Uterus (tissue), 2 donors: ENCODE results near the gene DRC3.

Experiments used
- CTCF ChIP-seq, 4 experiments: fragments of 200-600 bp in 2 of 4; fragments of 450-650 bp in 2 of 4; sonication (generic) in 2 of 4; IDR thresholded peaks; one replicate each; pipeline ENCODE4 v1.5.1; 2016 to 2019; ENCODE audit warnings: antibody characterized with exemption in 4 of 4, mild to moderate bottlenecking in 2 of 4, moderate library complexity in 1 of 4
- POLR2A ChIP-seq, 2 donors: fragments of 450-650 bp; IDR thresholded peaks; one replicate each; pipeline ENCODE4 v1.6.1; 2016; ENCODE audit warnings: antibody characterized with exemption in 2 of 2, mild to moderate bottlenecking in 1 of 2, moderate library complexity in 1 of 2

- TF ChIP-seq CTCF (IDR thresholded peaks at IDR 0.05) (no peak), POLR2A (IDR thresholded peaks at IDR 0.05) (no peak)
Observed at GRCh38 chr17:17998934-17999333, 26.3 kb downstream of the DRC3 start.
